H1 (cell line): ENCODE results near the gene ZNF446.

Experiments used
- CTCF ChIP-seq, 3 experiments: IDR thresholded peaks; 1 replicate in 2 of 3; 2 replicates in 1 of 3; pipeline versions ENCODE4 v1.5.1 to v1.6.1; 2011; ENCODE audit warnings: low read length in 3 of 3, mild to moderate bottlenecking in 3 of 3, inconsistent platforms in 2 of 3, low read depth in 1 of 3, moderate library complexity in 1 of 3; ENCODE audit not compliant: insufficient read depth in 1 of 3; ENCODE audit errors: control extremely low read depth in 1 of 3
- RAD21 ChIP-seq, 2 experiments: IDR thresholded peaks in 1 of 2; conservative IDR thresholded peaks in 1 of 2; 2 replicates each; pipeline ENCODE4 v1.6.1; 2011; ENCODE audit warnings: low read depth in 2 of 2, low read length in 2 of 2, improper control_type of control experiment in 1 of 2, inconsistent platforms in 1 of 2, mild to moderate bottlenecking in 1 of 2, moderate library complexity in 1 of 2
- TEAD4 ChIP-seq: IDR thresholded peaks from 2 replicates; pipeline ENCODE4 v1.6.1; 2012; ENCODE audit warnings: low read depth, low read length, inconsistent platforms, mixed read lengths

DNA sequence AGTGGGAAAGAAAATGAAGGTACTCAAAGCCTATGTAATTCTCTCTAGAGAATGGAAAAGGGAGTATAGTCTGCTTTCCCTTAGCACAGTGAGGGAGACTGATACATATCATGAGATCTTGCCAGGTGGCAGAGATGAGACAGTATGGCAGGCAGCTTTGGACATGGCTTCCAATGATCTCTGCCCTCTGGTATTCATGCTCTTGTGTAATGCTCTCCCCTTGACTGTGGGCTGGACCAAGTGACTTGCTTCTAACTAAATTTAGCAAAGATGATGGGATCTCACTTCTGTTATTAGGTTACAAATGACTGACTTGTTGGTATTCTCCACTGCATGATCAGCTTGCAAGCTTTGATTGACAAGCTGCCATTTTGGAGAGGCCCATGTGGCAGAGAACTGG, 46.4 kb upstream of the ZNF446 start:
- no peak for TF ChIP-seq TEAD4
- no peak for TF ChIP-seq CTCF (IDR thresholded peaks at IDR 0.05; ENCODE audit: control extremely low read depth in 1 of 3, insufficient read depth in 1 of 3, low read depth in 1 of 3, low read length in 3 of 3)
- TF ChIP-seq RAD21 (IDR thresholded peaks at IDR 0.05 in 1 of 2, conservative IDR thresholded peaks at IDR 0.05 in 1 of 2; ENCODE audit: low read depth in 2 of 2, low read length in 2 of 2) = no peak
